Neural progenitor cell (in vitro differentiated cells): ENCODE data around the gene UGGT2. TPM values are rescaled to one million over a fixed set of nuclear protein-coding genes. Genes with fewer than 3 reads are reported as not detected.

Experiments
- DNase-seq: peaks from one replicate; pipeline ENCODE4 v3.0.0-alpha.2; 2016; ENCODE audit warnings: low spot score
- H2AFZ ChIP-seq: fragments of 200-600 bp; sonication (generic); replicated peaks from 2 replicates; pipeline ENCODE4 v1.6.1; 2016; ENCODE audit warnings: antibody characterized with exemption
- H3F3A ChIP-seq: fragments of 200-600 bp; sonication (generic); 2 replicates; pipeline ENCODE4 v1.6.1; 2016; ENCODE audit warnings: antibody characterized with exemption, low read depth
- H3K27ac ChIP-seq: fragments of 200-600 bp; sonication (generic); 2 replicates; pipeline ENCODE4 v1.5.1; 2016; ENCODE audit warnings: mild to moderate bottlenecking
- H3K27me3 ChIP-seq: fragments of 200-600 bp; sonication (generic); 2 replicates; pipeline ENCODE4 v1.6.1; 2016; ENCODE audit warnings: mild to moderate bottlenecking, moderate library complexity
- H3K36me3 ChIP-seq: fragments of 200-600 bp; sonication (generic); 2 replicates; pipeline ENCODE4 v1.5.1; 2016
- H3K4me1 ChIP-seq: fragments of 200-600 bp; sonication (generic); 2 replicates; pipeline ENCODE4 v1.6.1; 2016; ENCODE audit warnings: mixed run types
- H3K4me2 ChIP-seq: fragments of 200-600 bp; sonication (generic); 2 replicates; pipeline ENCODE4 v1.6.1; 2016
- H3K4me3 ChIP-seq: fragments of 200-600 bp; sonication (generic); 2 replicates; pipeline ENCODE4 v1.5.1; 2016
- H3K79me2 ChIP-seq: fragments of 200-600 bp; sonication (generic); 2 replicates; pipeline ENCODE4 v1.6.1; 2016; ENCODE audit warnings: low read depth
- H3K9ac ChIP-seq: fragments of 200-600 bp; sonication (generic); 2 replicates; pipeline ENCODE4 v1.6.1; 2016
- H3K9me3 ChIP-seq: fragments of 200-600 bp; sonication (generic); 2 replicates; pipeline ENCODE4 v1.5.1; 2016; ENCODE audit warnings: low read depth
- H4K20me1 ChIP-seq: fragments of 200-600 bp; sonication (generic); 2 replicates; pipeline ENCODE4 v1.6.1; 2016; ENCODE audit warnings: low read depth
- H3K27ac Mint-ChIP-seq: 3 replicates; pipeline ENCODE4 v1.8.0; 2021; ENCODE audit warnings: mixed read lengths
- H3K27me3 Mint-ChIP-seq: 2 replicates; pipeline ENCODE4 v1.8.0; 2022; ENCODE audit warnings: low read depth, mild to moderate bottlenecking, inconsistent platforms, moderate library complexity, mixed read lengths; ENCODE audit not compliant: insufficient read depth
- H3K36me3 Mint-ChIP-seq: 3 replicates; pipeline ENCODE4 v1.8.0; 2021; ENCODE audit warnings: mixed read lengths
- H3K4me1 Mint-ChIP-seq: 3 replicates; pipeline ENCODE4 v1.8.0; 2021; ENCODE audit warnings: mixed read lengths
- H3K4me3 Mint-ChIP-seq: 3 replicates; pipeline ENCODE4 v1.8.0; 2021; ENCODE audit warnings: mild to moderate bottlenecking, moderate library complexity, mixed read lengths
- H3K9me3 Mint-ChIP-seq: 3 replicates; pipeline ENCODE4 v1.8.0; 2020; ENCODE audit warnings: mixed read lengths
- EZH2 ChIP-seq: fragments of 200-600 bp; sonication (generic); IDR thresholded peaks from 2 replicates; pipeline ENCODE4 v1.6.1; 2017; ENCODE audit warnings: antibody characterized with exemption, mild to moderate bottlenecking, moderate library complexity
- EZH2phosphoT487 ChIP-seq: fragments of 200-600 bp; sonication (generic); IDR thresholded peaks from 2 replicates; pipeline ENCODE4 v1.6.1; 2017; ENCODE audit warnings: antibody characterized with exemption
- total RNA-seq: library from RNA; depleted of rRNA; stranded (reverse); fragments of >200 nt; gene quantifications from 2 replicates; pipeline ENCODE4 v1.2.3, GENCODE V29; 2015; ENCODE audit warnings: low replicate concordance
- TF ChIP-seq, protein P1 (sequence below): fragments of 200-600 bp; sonication (generic); IDR thresholded peaks from 2 replicates; pipeline ENCODE4 v1.5.1; 2017; ENCODE audit warnings: antibody characterized with exemption, mild to moderate bottlenecking

UGGT2 gene
- total RNA-seq, 1 donor from 2014 or later = 70.4 TPM

- H3K9ac ChIP-seq = no peak overlapping the region
- TF ChIP-seq EZH2 (no peak), EZH2phosphoT487 (no peak)
- TF ChIP-seq, protein P1, sequence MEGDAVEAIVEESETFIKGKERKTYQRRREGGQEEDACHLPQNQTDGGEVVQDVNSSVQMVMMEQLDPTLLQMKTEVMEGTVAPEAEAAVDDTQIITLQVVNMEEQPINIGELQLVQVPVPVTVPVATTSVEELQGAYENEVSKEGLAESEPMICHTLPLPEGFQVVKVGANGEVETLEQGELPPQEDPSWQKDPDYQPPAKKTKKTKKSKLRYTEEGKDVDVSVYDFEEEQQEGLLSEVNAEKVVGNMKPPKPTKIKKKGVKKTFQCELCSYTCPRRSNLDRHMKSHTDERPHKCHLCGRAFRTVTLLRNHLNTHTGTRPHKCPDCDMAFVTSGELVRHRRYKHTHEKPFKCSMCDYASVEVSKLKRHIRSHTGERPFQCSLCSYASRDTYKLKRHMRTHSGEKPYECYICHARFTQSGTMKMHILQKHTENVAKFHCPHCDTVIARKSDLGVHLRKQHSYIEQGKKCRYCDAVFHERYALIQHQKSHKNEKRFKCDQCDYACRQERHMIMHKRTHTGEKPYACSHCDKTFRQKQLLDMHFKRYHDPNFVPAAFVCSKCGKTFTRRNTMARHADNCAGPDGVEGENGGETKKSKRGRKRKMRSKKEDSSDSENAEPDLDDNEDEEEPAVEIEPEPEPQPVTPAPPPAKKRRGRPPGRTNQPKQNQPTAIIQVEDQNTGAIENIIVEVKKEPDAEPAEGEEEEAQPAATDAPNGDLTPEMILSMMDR = no peak
- H3K27ac Mint-ChIP-seq = no peak overlapping the region
- H3K9me3 Mint-ChIP-seq = peaks cover 24% of the 10 kb centered on the region
- H3K36me3 ChIP-seq = no peaks in the 10 kb centered on the region
- no peaks in the 10 kb centered on the region for H4K20me1 ChIP-seq
- peaks cover 3% of the 10 kb centered on the region for H3K4me1 Mint-ChIP-seq
- no peak for DNase-seq
- H3K4me1 ChIP-seq = peaks cover 12% of the 10 kb centered on the region
- no peaks in the 10 kb centered on the region for H3K9me3 ChIP-seq
- no peak overlapping the region for H3K4me2 ChIP-seq
- H3K79me2 ChIP-seq = no peaks in the 10 kb centered on the region
- no peaks in the 10 kb centered on the region for H3K27me3 ChIP-seq
- H3K4me3 Mint-ChIP-seq = no peak overlapping the region
- H3K27me3 Mint-ChIP-seq = no peaks in the 10 kb centered on the region
- H3K4me3 ChIP-seq = no peak overlapping the region
- H3K36me3 Mint-ChIP-seq = peaks cover 25% of the 10 kb centered on the region
- no peak overlapping the region for H3K27ac ChIP-seq
- H3F3A ChIP-seq = no peaks in the 10 kb centered on the region
- H2AFZ ChIP-seq = no peak overlapping the region
These were observed 220.1 kb downstream of the UGGT2 start for GRCh38 chr13:95833126-95833525.

DNA sequence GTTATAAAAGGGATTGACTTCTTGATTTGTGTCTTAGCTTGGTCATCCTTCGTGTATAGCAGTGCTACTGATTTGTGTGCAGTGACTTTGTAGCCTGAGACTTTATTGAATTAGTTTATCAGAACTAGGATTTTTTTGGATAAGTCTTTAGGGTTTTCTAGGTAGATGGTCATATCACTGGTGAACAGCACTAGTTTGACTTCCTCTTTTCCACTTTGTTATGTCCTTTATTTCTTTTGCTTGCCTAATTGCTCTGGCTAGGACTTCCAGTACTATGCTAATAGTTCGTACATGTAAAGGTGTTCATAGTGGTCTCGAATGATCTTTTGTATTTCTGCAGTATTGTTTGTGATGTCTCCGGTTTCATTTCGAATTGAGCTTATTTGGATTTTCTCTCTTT lies 230.9 kb downstream of the UGGT2 start:
- Histone ChIP-seq H3K9ac (no peak overlapping the region), H3K9me3 (no peaks in the 10 kb centered on the region), H3K4me2 (no peak overlapping the region), H3K27ac (no peak overlapping the region), H3K4me3 (no peak overlapping the region), H3F3A (no peaks in the 10 kb centered on the region), H3K27me3 (no peaks in the 10 kb centered on the region), H3K79me2 (no peaks in the 10 kb centered on the region), H4K20me1 (no peaks in the 10 kb centered on the region), H3K4me1 (no peaks in the 10 kb centered on the region), H2AFZ (no peak overlapping the region), H3K36me3 (peaks cover 4% of the 10 kb centered on the region)
- Mint-ChIP-seq H3K4me1 (no peaks in the 10 kb centered on the region), H3K36me3 (peaks cover 25% of the 10 kb centered on the region), H3K27ac (no peak overlapping the region), H3K9me3 (peaks cover 3% of the 10 kb centered on the region), H3K27me3 (peaks cover 2% of the 10 kb centered on the region), H3K4me3 (no peak overlapping the region)
- TF ChIP-seq, protein P1 = no peak
- TF ChIP-seq EZH2 = no peak
- no peak for TF ChIP-seq EZH2phosphoT487
- DNase-seq = no peak

- Mint-ChIP-seq H3K27me3 (no peaks in the 10 kb centered on the region), H3K36me3 (peaks cover 17% of the 10 kb centered on the region), H3K27ac (no peak overlapping the region), H3K9me3 (no peaks in the 10 kb centered on the region), H3K4me3 (no peak overlapping the region), H3K4me1 (no peaks in the 10 kb centered on the region)
- DNase-seq = no peak
- Histone ChIP-seq H3F3A (no peaks in the 10 kb centered on the region), H3K4me2 (no peak overlapping the region), H2AFZ (no peak overlapping the region), H3K4me1 (no peaks in the 10 kb centered on the region), H3K27me3 (no peaks in the 10 kb centered on the region), H3K36me3 (no peaks in the 10 kb centered on the region), H4K20me1 (no peaks in the 10 kb centered on the region), H3K9ac (no peak overlapping the region), H3K9me3 (no peaks in the 10 kb centered on the region), H3K4me3 (no peak overlapping the region), H3K79me2 (no peaks in the 10 kb centered on the region), H3K27ac (no peak overlapping the region)
- TF ChIP-seq, protein P1 = no peak
- TF ChIP-seq EZH2 = no peak
- TF ChIP-seq EZH2phosphoT487 = no peak
These were observed 238.7 kb downstream of the UGGT2 start for GRCh38 chr13:95814495-95814894.
